Neural cell (in vitro differentiated cells): ENCODE measurements around the gene GBX2.

Experiments used
- TAF1 ChIP-seq: IDR thresholded peaks from 2 replicates; pipeline ENCODE4 v1.6.1; 2012; ENCODE audit warnings: low read depth
- TF ChIP-seq, protein P1 (sequence below): fragments of 450-650 bp; IDR thresholded peaks from 2 replicates; pipeline ENCODE4 v1.5.1; 2014; ENCODE audit warnings: antibody characterized with exemption, mild to moderate bottlenecking, moderate library complexity; ENCODE audit not compliant: poor library complexity, severe bottlenecking

DNA sequence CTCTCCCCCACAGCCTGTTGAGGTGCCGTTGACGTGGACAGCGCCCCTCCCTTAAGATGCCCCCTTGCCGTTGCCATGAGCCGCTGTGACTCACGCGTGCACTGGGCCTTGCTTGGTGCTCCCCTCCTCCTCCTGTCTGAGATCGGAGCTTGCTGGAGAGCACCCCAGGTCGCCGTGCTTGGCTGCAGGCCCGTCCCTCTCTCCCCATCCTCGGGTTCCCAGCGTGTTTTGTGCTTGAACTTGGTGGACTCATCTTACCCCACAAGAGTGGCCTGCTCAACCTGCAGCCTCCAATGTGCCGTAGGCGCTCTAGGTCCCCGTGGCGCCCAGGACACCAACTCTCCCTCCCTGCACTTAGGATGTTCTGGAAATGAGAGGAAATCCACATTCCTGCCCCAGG is 39.9 kb downstream of the GBX2 start:
- no peak for TF ChIP-seq TAF1
- TF ChIP-seq, protein P1, sequence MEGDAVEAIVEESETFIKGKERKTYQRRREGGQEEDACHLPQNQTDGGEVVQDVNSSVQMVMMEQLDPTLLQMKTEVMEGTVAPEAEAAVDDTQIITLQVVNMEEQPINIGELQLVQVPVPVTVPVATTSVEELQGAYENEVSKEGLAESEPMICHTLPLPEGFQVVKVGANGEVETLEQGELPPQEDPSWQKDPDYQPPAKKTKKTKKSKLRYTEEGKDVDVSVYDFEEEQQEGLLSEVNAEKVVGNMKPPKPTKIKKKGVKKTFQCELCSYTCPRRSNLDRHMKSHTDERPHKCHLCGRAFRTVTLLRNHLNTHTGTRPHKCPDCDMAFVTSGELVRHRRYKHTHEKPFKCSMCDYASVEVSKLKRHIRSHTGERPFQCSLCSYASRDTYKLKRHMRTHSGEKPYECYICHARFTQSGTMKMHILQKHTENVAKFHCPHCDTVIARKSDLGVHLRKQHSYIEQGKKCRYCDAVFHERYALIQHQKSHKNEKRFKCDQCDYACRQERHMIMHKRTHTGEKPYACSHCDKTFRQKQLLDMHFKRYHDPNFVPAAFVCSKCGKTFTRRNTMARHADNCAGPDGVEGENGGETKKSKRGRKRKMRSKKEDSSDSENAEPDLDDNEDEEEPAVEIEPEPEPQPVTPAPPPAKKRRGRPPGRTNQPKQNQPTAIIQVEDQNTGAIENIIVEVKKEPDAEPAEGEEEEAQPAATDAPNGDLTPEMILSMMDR, result no peak
